Stimulated activated CD8-positive, alpha-beta memory T cell treated with anti-CD3 and anti-CD28 coated beads, Interleukin-12 subunit alpha, Interleukin-12 subunit beta, amount 100 ng/mL, for 1 hour (primary cell): Measurements from ENCODE around the gene MBNL2.

Experiments
- DNase-seq: peaks from one replicate; pipeline ENCODE4 v3.0.0-alpha.2; 2020; ENCODE audit warnings: low read depth

The MBNL2 gene

GRCh38 chr13:97253581-97254293 lies 31.6 kb downstream of the MBNL2 start:
- no peak for DNase-seq

- DNase-seq, result no peak
These were observed 32.7 kb downstream of the MBNL2 start for GRCh38 chr13:97254816-97255215.

DNA sequence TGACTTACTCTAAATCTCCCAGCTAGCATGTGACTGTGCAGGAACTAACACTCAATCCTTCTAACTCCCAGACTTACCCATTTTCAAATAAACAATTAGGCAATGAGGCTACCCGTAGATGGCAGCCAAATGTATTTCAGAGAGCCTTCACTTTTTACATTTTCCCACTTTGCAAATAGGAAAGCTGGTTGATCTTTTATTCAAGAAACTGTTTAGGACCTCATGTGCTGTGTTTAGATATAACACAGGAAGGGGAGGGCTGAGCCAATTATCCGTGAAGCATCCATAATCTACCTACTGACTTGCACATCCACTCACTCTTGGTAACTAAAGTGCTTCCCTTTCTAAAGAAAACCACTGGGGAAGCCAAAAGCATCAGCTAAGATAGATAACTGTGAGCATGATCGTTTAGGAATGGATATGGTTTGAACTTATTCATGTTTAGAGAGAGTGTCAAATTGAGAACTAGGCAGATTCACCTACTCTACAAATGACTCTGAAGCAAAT lies 33.4 kb downstream of the MBNL2 start:
- no peak for DNase-seq

GRCh38 chr13:97256343-97256783 lies 34.2 kb downstream of the MBNL2 start:
- no peak for DNase-seq

GRCh38 chr13:97257228-97257755 lies 35.2 kb downstream of the MBNL2 start:
- DNase-seq, result no peak

DNA sequence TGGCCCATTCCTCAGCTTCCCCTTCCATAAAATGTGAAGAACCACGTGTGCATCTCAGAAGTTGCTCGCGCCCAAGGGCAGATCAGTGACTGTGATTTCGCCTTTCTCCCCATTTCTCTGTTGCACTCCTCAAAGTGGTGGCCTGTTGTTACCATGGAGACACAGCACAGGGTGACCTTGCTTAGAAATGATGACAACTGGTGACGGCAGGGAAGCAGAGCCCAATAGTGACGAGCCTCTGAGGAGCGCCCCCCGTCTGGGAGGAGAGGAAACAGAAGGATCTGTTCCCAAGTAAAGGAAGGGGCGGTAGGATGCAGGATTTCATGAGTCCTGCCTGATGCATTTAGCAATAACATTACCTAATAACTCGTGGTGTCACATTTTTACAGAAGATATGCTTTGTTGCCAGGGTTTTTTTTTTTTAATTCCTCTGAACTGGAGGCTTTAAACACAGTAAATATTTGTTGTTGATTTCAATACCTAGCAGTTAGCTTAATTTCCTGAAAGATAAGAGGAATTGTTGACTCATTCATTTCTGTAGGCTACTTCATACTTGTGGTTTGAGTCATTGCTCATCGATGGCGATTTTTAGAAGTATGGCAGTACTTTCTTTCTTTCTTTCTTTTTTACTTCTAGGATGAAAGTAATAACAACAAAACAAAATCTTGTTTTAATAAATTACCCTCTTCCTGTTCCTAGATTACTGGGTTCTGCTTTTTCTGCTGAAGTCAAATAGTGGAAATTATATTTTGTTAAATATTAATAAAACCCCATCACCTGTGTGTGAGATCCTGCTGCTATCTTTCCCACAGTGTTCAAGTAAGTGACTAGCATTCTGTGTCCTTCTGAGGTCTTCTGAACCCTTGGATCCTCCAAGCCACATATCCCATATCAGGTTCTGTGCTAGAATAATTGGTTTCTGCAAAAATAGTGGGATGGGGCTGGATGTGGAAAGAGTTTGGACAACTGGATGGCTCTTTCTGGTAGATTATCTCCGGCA lies 36.0 kb downstream of the MBNL2 start:
- DNase-seq, result no peak

- DNase-seq, result no peak
These were observed 36.7 kb downstream of the MBNL2 start for GRCh38 chr13:97258801-97259200.

- DNase-seq, result no peak
These were observed 37.3 kb downstream of the MBNL2 start for GRCh38 chr13:97259410-97259797.

- DNase-seq, result no peak
These were observed 37.9 kb downstream of the MBNL2 start for GRCh38 chr13:97259798-97260714.

DNA sequence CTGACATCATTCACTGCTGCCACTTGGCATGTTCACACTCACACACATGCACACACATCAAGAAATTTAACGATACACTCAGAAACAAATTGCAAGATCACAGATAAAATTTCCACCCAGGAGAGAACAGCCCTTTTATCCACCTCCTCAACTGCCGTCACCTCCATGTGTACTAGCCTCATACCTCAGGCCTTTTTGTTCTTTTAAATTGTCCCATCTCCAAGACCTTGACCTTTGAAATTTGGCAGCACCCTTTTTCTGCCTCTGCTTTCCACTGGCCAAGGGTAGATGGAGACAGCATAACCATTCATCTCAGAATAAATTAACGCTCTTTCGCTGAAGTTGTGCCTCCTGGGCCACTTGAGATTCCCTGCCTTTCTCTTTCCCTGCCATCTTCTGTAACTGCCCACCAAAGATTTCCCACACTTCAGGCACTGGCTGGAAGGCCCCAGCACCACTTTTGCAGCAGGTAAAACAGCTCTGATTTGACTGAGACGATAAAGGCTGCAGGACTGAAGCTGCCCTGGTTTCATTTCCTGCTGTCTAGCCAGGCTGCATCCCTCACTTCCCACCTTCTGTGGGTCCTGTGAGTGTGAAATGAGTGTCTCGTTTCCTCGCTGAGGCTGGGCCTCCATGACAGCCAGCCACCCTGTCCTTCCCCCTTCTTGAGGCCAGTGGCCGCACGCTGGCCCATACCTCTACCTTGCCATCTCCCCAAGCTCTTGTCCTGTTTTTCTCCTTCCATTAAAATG lies 39.3 kb downstream of the MBNL2 start:
- DNase-seq, result no peak

- no peak for DNase-seq
These were observed 39.9 kb downstream of the MBNL2 start for GRCh38 chr13:97262058-97262457.

DNA sequence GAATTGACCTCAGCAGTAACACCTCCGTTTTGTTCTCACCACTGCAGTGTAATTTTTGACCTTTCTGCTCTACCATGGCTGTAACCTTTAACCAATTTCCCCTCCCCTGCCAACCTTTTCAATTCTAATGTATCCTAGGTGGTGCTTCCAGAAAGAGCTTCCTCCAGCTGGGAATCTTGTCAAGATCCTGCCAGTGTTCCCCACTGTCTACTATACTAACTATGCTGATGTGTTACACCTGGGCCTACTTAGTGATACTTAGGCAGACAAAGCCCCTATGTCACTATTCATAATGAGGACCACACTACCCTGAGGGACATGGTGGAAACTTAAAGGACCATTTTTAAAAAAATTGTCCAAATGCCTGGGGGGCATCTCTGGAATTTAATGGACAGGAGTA lies 41.0 kb downstream of the MBNL2 start:
- DNase-seq, result no peak

DNA sequence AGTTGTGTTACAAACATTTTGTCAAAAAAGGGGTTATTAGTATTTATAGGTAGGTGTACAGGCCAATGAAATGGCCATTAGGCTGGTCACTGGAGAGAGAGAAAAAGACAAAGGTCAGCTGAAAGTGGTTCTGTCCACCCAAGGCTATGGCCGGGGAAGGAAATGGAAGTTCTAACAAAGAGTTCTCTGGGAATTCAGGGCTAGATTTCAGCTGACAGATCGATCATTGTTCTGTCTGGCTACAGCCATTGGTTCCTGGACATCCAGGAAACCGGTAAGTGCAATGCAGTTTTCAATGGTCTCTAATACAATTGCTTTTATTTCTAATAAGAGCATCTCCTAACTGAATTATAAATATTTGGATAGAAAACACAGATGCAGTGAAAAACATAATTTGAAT lies 42.5 kb downstream of the MBNL2 start:
- no peak for DNase-seq

GRCh38 chr13:97266332-97266731 lies 44.2 kb downstream of the MBNL2 start:
- DNase-seq, result no peak

DNA sequence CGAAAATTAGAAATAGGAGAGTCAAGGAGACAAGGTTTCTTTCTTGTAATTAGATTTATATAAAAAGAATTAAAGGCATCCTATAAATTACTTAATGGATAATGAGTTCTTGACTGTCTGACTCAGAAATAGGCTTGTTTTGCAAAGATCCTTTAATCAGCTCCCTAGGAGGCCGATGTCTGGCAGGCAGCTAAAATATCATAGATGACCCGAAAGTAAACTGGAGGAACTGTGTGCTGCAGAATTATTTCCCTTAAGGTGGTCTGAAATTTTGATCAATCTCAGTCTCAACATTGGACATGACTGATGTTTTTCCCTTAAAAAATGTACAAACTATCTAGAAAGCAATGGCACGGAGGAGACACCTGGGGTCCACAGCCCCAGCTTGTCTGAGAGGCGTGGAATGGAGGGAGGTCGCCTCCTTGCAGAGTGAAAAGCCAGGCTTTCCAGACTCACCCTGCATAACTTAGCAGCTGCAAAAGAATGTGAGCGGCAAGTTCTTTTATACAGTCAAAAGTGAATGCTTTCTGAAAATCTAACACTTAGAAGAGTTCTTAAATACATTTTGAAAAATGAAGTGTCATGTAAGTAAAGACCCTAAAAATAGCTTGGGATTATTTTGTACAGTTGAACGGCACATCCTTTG lies 44.8 kb downstream of the MBNL2 start:
- DNase-seq, result no peak

GRCh38 chr13:97267418-97268059 lies 45.4 kb downstream of the MBNL2 start:
- no peak for DNase-seq

DNA sequence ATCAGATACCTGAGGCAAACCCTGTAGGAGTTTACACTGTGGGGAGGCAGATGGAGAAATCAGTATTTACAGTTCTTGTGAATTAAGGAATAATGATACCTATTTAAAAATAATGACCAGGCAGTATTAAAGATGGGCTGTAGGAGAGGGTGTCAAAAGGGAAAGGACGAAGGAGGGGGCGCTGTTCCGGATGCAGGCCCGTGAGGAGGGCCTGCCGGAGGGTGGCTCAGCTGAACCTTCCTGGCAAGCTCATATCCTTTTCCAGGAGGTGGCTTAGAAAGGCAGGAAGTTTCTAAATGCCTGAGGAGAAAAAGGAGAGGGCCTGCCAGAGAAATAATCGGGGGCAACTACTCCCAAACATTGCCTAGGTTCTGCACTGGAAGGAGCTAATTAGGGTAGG lies 46.6 kb downstream of the MBNL2 start:
- no peak for DNase-seq

GRCh38 chr13:97269603-97270002 lies 47.5 kb downstream of the MBNL2 start:
- no peak for DNase-seq

DNA sequence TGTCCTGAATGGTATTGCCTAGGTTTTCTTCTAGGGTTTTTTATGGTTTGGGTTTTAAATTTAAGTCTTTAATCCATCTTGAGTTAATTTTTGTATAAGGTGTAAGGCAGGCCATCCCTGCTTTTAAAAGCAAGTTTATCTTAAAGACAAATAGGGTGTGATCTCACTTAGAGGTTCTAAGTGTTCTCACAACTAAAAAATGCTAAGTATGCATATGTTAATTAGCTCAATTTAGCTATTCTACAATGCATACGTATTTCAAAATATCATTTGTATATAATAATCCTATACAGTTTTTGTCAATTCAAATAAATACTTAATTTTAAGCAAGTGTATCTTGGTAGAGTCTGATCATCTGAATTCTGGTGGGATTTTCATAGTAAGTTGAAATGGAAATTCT lies 50.4 kb downstream of the MBNL2 start:
- DNase-seq, result no peak

GRCh38 chr13:97273341-97273831 lies 51.3 kb downstream of the MBNL2 start:
- DNase-seq, result no peak
